GM23338 (cell line): ENCODE measurements around the gene ELOB. TPM values are rescaled to one million over a fixed set of nuclear protein-coding genes. Genes with fewer than 3 reads are reported as not detected.

Experiments
- ATAC-seq: fragments of 200-7000 bp; cut with Tn5 transposase; 3 replicates; pipeline ENCODE4 v1.9.1; 2020
- DNase-seq: peaks from one replicate; pipeline ENCODE4 v3.0.0-alpha.2; 2015; ENCODE audit warnings: low spot score
- H2AFZ ChIP-seq: fragments of 200-600 bp; sonication (generic); 2 replicates; pipeline ENCODE4 v1.8.0; 2016; ENCODE audit warnings: antibody characterized with exemption, mild to moderate bottlenecking, moderate library complexity
- H3F3A ChIP-seq: fragments of 200-600 bp; sonication (generic); replicated peaks from 2 replicates; pipeline ENCODE4 v1.8.0; 2017; ENCODE audit warnings: antibody characterized with exemption, mixed run types, low read depth
- H3K27ac ChIP-seq: fragments of 200-600 bp; sonication (generic); 2 replicates; pipeline ENCODE4 v1.6.1; 2016; ENCODE audit warnings: low read depth
- H3K27me3 ChIP-seq: fragments of 200-600 bp; sonication (generic); 2 replicates; pipeline ENCODE4 v1.8.0; 2016; ENCODE audit warnings: mild to moderate bottlenecking, mixed run types, moderate library complexity; ENCODE audit not compliant: insufficient read depth
- H3K36me3 ChIP-seq: fragments of 200-600 bp; sonication (generic); 2 replicates; pipeline ENCODE4 v1.8.0; 2016; ENCODE audit warnings: mild to moderate bottlenecking; ENCODE audit not compliant: insufficient read depth
- H3K4me1 ChIP-seq: fragments of 200-600 bp; sonication (generic); 2 replicates; pipeline ENCODE4 v1.8.0; 2016; ENCODE audit warnings: mild to moderate bottlenecking, moderate library complexity; ENCODE audit not compliant: insufficient read depth
- H3K4me2 ChIP-seq: fragments of 200-600 bp; sonication (generic); 2 replicates; pipeline ENCODE4 v1.7.1; 2017; ENCODE audit warnings: mixed run types
- H3K4me3 ChIP-seq: fragments of 200-600 bp; sonication (generic); 2 replicates; pipeline ENCODE4 v1.6.1; 2016; ENCODE audit warnings: mixed run types
- H3K79me2 ChIP-seq: fragments of 200-600 bp; sonication (generic); replicated peaks from 2 replicates; pipeline ENCODE4 v1.8.0; 2017; ENCODE audit warnings: mild to moderate bottlenecking; ENCODE audit not compliant: insufficient read depth
- H3K9me2 ChIP-seq: fragments of 200-600 bp; sonication (generic); 2 replicates; pipeline ENCODE4 v1.8.0; 2017; ENCODE audit not compliant: insufficient read depth
- H4K20me1 ChIP-seq: fragments of 200-600 bp; sonication (generic); replicated peaks from 2 replicates; pipeline ENCODE4 v1.8.0; 2017; ENCODE audit warnings: mild to moderate bottlenecking; ENCODE audit not compliant: insufficient read depth
- H3K27ac Mint-ChIP-seq: 2 replicates; pipeline ENCODE4 v1.8.0; 2020; ENCODE audit warnings: inconsistent platforms, mild to moderate bottlenecking, moderate library complexity, mixed read lengths
- H3K27me3 Mint-ChIP-seq: 3 replicates; pipeline ENCODE4 v1.8.0; 2022; ENCODE audit warnings: low read depth, mild to moderate bottlenecking, moderate library complexity, mixed read lengths, inconsistent platforms; ENCODE audit not compliant: insufficient read depth, poor library complexity
- H3K36me3 Mint-ChIP-seq: 3 replicates; pipeline ENCODE4 v1.8.0; 2021; ENCODE audit warnings: low read depth, mild to moderate bottlenecking, inconsistent platforms, moderate library complexity, mixed read lengths
- H3K4me1 Mint-ChIP-seq: 3 replicates; pipeline ENCODE4 v1.8.0; 2020; ENCODE audit warnings: mild to moderate bottlenecking, inconsistent platforms, mixed read lengths
- H3K4me3 Mint-ChIP-seq: 3 replicates; pipeline ENCODE4 v1.8.0; 2021; ENCODE audit warnings: moderate library complexity, mild to moderate bottlenecking, inconsistent platforms, mixed read lengths
- H3K9me3 Mint-ChIP-seq: 3 replicates; pipeline ENCODE4 v1.8.0; 2020; ENCODE audit warnings: moderate library complexity, mild to moderate bottlenecking, inconsistent platforms, mixed read lengths
- CREB1 ChIP-seq: fragments of 250-450 bp; sonication (Bioruptor Pico); IDR thresholded peaks from 2 replicates; pipeline ENCODE4 v1.5.0; 2020; ENCODE audit warnings: low read depth, mild to moderate bottlenecking, moderate library complexity
- EZH2 ChIP-seq: fragments of 200-600 bp; sonication (generic); IDR thresholded peaks from one replicate; pipeline ENCODE4 v1.8.0; 2017; ENCODE audit warnings: antibody characterized with exemption, mild to moderate bottlenecking, low read depth; ENCODE audit not compliant: unreplicated experiment
- EZH2phosphoT487 ChIP-seq: fragments of 200-600 bp; sonication (generic); IDR thresholded peaks from one replicate; pipeline ENCODE4 v1.8.1; 2018; ENCODE audit warnings: antibody characterized with exemption; ENCODE audit not compliant: unreplicated experiment
- JUNB ChIP-seq: IDR thresholded peaks from one replicate; pipeline ENCODE4 v1.6.1; 2016; ENCODE audit warnings: antibody characterized with exemption; ENCODE audit not compliant: unreplicated experiment
- NANOG ChIP-seq: IDR thresholded peaks from 2 replicates; pipeline ENCODE4 v1.6.1; 2016; ENCODE audit warnings: antibody characterized with exemption, borderline replicate concordance
- POLR2AphosphoS5 ChIP-seq: IDR thresholded peaks from 2 replicates; pipeline ENCODE4 v1.6.1; 2016; ENCODE audit warnings: antibody characterized with exemption, low read depth
- ZNF114 ChIP-seq: fragments of 250-450 bp; sonication (Bioruptor Pico); IDR thresholded peaks from 2 replicates; pipeline ENCODE4 v1.5.0; 2020; ENCODE audit warnings: mild to moderate bottlenecking, moderate library complexity
- ZNF331 ChIP-seq: fragments of 250-450 bp; sonication (Bioruptor Pico); IDR thresholded peaks from 2 replicates; pipeline ENCODE4 v1.5.0; 2020; ENCODE audit warnings: low read depth, mild to moderate bottlenecking, moderate library complexity
- polyA plus RNA-seq: library from polyadenylated mRNA; unstranded; fragments of >200 nt; fragmentation: Nextera tagmentation; extraction: Ambion mirVana; gene quantifications from 2 replicates; pipeline ENCODE4 v1.2.1, GENCODE V29; 2016
- total RNA-seq: library from RNA; depleted of rRNA; stranded (reverse); fragments of >200 nt; shearing (Covaris generic); gene quantifications from 2 replicates; pipeline ENCODE4 v1.2.3, GENCODE V29; 2014
- TF ChIP-seq, protein P1 (sequence below): fragments of 250-450 bp; sonication (Bioruptor Pico); IDR thresholded peaks from 2 replicates; pipeline ENCODE4 v1.5.0; 2020; ENCODE audit warnings: mild to moderate bottlenecking, moderate library complexity
- TF ChIP-seq, protein P2 (sequence below): IDR thresholded peaks from 2 replicates; pipeline ENCODE4 v1.6.1; 2016; ENCODE audit warnings: antibody characterized with exemption

Gene ELOB
- total and polyA plus RNA-seq, 2 experiments from 2014 or later, result 278 to 756 TPM

DNA sequence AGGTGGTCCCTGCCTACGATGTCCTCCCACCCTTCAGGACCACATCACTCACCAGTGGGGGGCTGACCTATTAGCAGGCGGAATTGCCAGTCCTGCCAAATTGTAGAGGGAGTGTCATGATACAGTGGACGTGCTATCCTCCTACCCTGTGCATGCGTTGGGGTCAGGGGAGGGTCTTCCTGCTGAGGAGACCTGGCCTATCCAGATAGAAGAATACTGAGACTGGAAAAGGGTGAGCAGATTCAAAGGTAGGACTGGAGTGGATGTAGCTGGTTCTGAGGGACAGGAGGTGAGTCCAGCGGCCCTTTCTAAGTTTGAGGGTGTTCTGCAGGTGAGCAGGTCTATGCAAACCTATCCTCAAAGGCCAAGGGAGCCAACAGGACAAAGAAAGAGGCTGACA lies 29.2 kb upstream of the ELOB start:
- H3K4me1 ChIP-seq, result no peaks in the 10 kb centered on the region
- H3K9me2 ChIP-seq, result no peaks in the 10 kb centered on the region
- H3K36me3 ChIP-seq, result no peaks in the 10 kb centered on the region
- no peak overlapping the region for H3K27ac Mint-ChIP-seq
- no peak overlapping the region for H3K4me3 Mint-ChIP-seq
- no peak overlapping the region for H3K27ac ChIP-seq
- H3K9me3 Mint-ChIP-seq, result peaks cover 8% of the 10 kb centered on the region; the same call in 2 of the 3 replicates
- H3K79me2 ChIP-seq, result no peaks in the 10 kb centered on the region
- no peak overlapping the region for H3K4me2 ChIP-seq
- H3K4me3 ChIP-seq, result no peak overlapping the region
- H3K27me3 Mint-ChIP-seq, result peaks cover 14% of the 10 kb centered on the region
- H3K4me1 Mint-ChIP-seq, result no peaks in the 10 kb centered on the region; the same call in 2 of the 3 replicates
- H4K20me1 ChIP-seq, result no peaks in the 10 kb centered on the region
- ATAC-seq, result no peak
- DNase-seq, result no peak
- no peaks in the 10 kb centered on the region for H3K36me3 Mint-ChIP-seq
- no peaks in the 10 kb centered on the region for H3K27me3 ChIP-seq
- no peaks in the 10 kb centered on the region for H3F3A ChIP-seq
- TF ChIP-seq EZH2phosphoT487 (no peak), ZNF331 (no peak), POLR2AphosphoS5 (no peak), ZNF114 (CRISPR knock-in tag) (no peak), EZH2 (no peak), NANOG (no peak), JUNB (no peak), CREB1 (CRISPR knock-in tag) (no peak)
- TF ChIP-seq, protein P1, sequence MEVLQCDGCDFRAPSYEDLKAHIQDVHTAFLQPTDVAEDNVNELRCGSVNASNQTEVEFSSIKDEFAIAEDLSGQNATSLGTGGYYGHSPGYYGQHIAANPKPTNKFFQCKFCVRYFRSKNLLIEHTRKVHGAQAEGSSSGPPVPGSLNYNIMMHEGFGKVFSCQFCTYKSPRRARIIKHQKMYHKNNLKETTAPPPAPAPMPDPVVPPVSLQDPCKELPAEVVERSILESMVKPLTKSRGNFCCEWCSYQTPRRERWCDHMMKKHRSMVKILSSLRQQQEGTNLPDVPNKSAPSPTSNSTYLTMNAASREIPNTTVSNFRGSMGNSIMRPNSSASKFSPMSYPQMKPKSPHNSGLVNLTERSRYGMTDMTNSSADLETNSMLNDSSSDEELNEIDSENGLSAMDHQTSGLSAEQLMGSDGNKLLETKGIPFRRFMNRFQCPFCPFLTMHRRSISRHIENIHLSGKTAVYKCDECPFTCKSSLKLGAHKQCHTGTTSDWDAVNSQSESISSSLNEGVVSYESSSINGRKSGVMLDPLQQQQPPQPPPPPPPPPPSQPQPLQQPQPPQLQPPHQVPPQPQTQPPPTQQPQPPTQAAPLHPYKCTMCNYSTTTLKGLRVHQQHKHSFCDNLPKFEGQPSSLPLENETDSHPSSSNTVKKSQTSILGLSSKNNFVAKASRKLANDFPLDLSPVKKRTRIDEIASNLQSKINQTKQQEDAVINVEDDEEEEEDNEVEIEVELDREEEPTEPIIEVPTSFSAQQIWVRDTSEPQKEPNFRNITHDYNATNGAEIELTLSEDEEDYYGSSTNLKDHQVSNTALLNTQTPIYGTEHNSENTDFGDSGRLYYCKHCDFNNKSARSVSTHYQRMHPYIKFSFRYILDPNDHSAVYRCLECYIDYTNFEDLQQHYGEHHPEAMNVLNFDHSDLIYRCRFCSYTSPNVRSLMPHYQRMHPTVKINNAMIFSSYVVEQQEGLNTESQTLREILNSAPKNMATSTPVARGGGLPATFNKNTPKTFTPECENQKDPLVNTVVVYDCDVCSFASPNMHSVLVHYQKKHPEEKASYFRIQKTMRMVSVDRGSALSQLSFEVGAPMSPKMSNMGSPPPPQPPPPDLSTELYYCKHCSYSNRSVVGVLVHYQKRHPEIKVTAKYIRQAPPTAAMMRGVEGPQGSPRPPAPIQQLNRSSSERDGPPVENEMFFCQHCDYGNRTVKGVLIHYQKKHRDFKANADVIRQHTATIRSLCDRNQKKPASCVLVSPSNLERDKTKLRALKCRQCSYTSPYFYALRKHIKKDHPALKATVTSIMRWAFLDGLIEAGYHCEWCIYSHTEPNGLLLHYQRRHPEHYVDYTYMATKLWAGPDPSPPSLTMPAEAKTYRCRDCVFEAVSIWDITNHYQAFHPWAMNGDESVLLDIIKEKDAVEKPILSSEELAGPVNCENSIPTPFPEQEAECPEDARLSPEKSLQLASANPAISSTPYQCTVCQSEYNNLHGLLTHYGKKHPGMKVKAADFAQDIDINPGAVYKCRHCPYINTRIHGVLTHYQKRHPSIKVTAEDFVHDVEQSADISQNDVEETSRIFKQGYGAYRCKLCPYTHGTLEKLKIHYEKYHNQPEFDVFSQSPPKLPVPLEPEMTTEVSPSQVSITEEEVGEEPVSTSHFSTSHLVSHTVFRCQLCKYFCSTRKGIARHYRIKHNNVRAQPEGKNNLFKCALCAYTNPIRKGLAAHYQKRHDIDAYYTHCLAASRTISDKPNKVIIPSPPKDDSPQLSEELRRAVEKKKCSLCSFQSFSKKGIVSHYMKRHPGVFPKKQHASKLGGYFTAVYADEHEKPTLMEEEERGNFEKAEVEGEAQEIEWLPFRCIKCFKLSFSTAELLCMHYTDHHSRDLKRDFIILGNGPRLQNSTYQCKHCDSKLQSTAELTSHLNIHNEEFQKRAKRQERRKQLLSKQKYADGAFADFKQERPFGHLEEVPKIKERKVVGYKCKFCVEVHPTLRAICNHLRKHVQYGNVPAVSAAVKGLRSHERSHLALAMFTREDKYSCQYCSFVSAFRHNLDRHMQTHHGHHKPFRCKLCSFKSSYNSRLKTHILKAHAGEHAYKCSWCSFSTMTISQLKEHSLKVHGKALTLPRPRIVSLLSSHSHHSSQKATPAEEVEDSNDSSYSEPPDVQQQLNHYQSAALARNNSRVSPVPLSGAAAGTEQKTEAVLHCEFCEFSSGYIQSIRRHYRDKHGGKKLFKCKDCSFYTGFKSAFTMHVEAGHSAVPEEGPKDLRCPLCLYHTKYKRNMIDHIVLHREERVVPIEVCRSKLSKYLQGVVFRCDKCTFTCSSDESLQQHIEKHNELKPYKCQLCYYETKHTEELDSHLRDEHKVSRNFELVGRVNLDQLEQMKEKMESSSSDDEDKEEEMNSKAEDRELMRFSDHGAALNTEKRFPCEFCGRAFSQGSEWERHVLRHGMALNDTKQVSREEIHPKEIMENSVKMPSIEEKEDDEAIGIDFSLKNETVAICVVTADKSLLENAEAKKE (CRISPR knock-in tag), result no peak
- TF ChIP-seq, protein P2, sequence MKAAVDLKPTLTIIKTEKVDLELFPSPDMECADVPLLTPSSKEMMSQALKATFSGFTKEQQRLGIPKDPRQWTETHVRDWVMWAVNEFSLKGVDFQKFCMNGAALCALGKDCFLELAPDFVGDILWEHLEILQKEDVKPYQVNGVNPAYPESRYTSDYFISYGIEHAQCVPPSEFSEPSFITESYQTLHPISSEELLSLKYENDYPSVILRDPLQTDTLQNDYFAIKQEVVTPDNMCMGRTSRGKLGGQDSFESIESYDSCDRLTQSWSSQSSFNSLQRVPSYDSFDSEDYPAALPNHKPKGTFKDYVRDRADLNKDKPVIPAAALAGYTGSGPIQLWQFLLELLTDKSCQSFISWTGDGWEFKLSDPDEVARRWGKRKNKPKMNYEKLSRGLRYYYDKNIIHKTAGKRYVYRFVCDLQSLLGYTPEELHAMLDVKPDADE, result no peak
- no peak overlapping the region for H2AFZ ChIP-seq
